Subcutaneous abdominal adipose tissue (tissue), 5 donors: ENCODE measurements around the gene AHDC1.

Experiments
- H3K27ac ChIP-seq: one replicate; pipeline ENCODE4 v1.7.0; 2013; ENCODE audit warnings: low read depth, mild to moderate bottlenecking, inconsistent platforms, low read length, moderate library complexity
- H3K27me3 ChIP-seq, 5 donors: one replicate each; pipeline ENCODE4 v1.7.0; 2013; ENCODE audit warnings: low read length in 5 of 5, inconsistent platforms in 1 of 5; ENCODE audit not compliant: control insufficient read depth in 5 of 5, insufficient read depth in 4 of 5
- H3K36me3 ChIP-seq, 5 donors: one replicate each; pipeline ENCODE4 v1.7.0; 2013; ENCODE audit warnings: low read length in 5 of 5; ENCODE audit not compliant: control insufficient read depth in 5 of 5, insufficient read depth in 5 of 5
- H3K4me1 ChIP-seq, 5 donors: one replicate each; pipeline ENCODE4 v1.7.0; 2013; ENCODE audit warnings: low read length in 5 of 5, mild to moderate bottlenecking in 3 of 5, moderate library complexity in 1 of 5; ENCODE audit not compliant: control insufficient read depth in 5 of 5, insufficient read depth in 5 of 5
- H3K4me3 ChIP-seq, 5 donors: one replicate each; pipeline ENCODE4 v1.7.0; 2013; ENCODE audit warnings: low read length in 5 of 5, low read depth in 1 of 5
- H3K9ac ChIP-seq, 5 donors: one replicate each; pipeline ENCODE4 v1.7.0; 2013; ENCODE audit warnings: low read length in 5 of 5, mild to moderate bottlenecking in 4 of 5, moderate library complexity in 3 of 5
- H3K9me3 ChIP-seq, 5 donors: one replicate each; pipeline ENCODE4 v1.7.0; 2013; ENCODE audit warnings: low read length in 5 of 5; ENCODE audit not compliant: control insufficient read depth in 5 of 5
- donor health status: healthy.
- donor health status: healthy.
- donor health status: healthy.
- donor health status: healthy.
- donor health status: healthy.

Gene AHDC1

GRCh38 chr1:27572019-27572678 lies 31.8 kb downstream of the AHDC1 start:
- no peak overlapping the region for H3K4me3 ChIP-seq
- peaks cover 13 to 94% (median 89%) of the 10 kb centered on the region in 5 donors for H3K4me1 ChIP-seq
- no peaks in the 10 kb centered on the region for H3K9me3 ChIP-seq
- no peaks in the 10 kb centered on the region for H3K27me3 ChIP-seq
- H3K27ac ChIP-seq = peak overlapping the region; percentile 46
- H3K9ac ChIP-seq = peak overlapping the region in 2 of 5 donors; percentile 2 to 31
- no peaks in the 10 kb centered on the region for H3K36me3 ChIP-seq

GRCh38 chr1:27571439-27572018 lies 32.4 kb downstream of the AHDC1 start:
- H3K4me3 ChIP-seq = no peak overlapping the region
- no peaks in the 10 kb centered on the region for H3K9me3 ChIP-seq
- H3K27ac ChIP-seq = peak overlapping the region; percentile 46
- peaks cover 16 to 94% (median 89%) of the 10 kb centered on the region in 5 donors for H3K4me1 ChIP-seq
- H3K9ac ChIP-seq = peak overlapping the region in 2 of 5 donors; percentile 2 to 57
- H3K36me3 ChIP-seq = no peaks in the 10 kb centered on the region
- H3K27me3 ChIP-seq = no peaks in the 10 kb centered on the region

GRCh38 chr1:27570784-27571183 lies 33.2 kb downstream of the AHDC1 start:
- Histone ChIP-seq H3K9ac (peak overlapping the region in 2 of 5 donors; percentile 10 to 57), H3K4me1 (peaks cover 16 to 93% (median 88%) of the 10 kb centered on the region in 5 donors), H3K4me3 (no peak overlapping the region), H3K27me3 (no peaks in the 10 kb centered on the region), H3K36me3 (no peaks in the 10 kb centered on the region), H3K9me3 (no peaks in the 10 kb centered on the region), H3K27ac (peak overlapping the region; percentile 46)

- Histone ChIP-seq H3K4me1 (peaks cover 19 to 97% (median 92%) of the 10 kb centered on the region in 5 donors), H3K9me3 (no peaks in the 10 kb centered on the region), H3K9ac (no peak overlapping the region), H3K27ac (peak overlapping the region; percentile 46), H3K27me3 (no peaks in the 10 kb centered on the region), H3K36me3 (no peaks in the 10 kb centered on the region), H3K4me3 (no peak overlapping the region)
These were observed 33.6 kb downstream of the AHDC1 start for GRCh38 chr1:27570356-27570755.

GRCh38 chr1:27569506-27570291 lies 34.2 kb downstream of the AHDC1 start:
- no peak overlapping the region for H3K4me3 ChIP-seq
- peak overlapping the region; percentile 46 for H3K27ac ChIP-seq
- H3K9ac ChIP-seq = peak overlapping the region in 1 of 5 donors; percentile 18
- no peaks in the 10 kb centered on the region for H3K36me3 ChIP-seq
- no peaks in the 10 kb centered on the region for H3K9me3 ChIP-seq
- H3K27me3 ChIP-seq = no peaks in the 10 kb centered on the region
- peaks cover 20 to 96% (median 93%) of the 10 kb centered on the region in 5 donors for H3K4me1 ChIP-seq

- peak overlapping the region; percentile 46 for H3K27ac ChIP-seq
- no peaks in the 10 kb centered on the region for H3K27me3 ChIP-seq
- no peaks in the 10 kb centered on the region for H3K36me3 ChIP-seq
- H3K9me3 ChIP-seq = no peaks in the 10 kb centered on the region
- H3K4me3 ChIP-seq = peak overlapping the region in 2 of 5 donors; percentile 49 to 52
- peak overlapping the region in 1 of 5 donors; percentile 18 for H3K9ac ChIP-seq
- H3K4me1 ChIP-seq = peaks cover 23 to 96% (median 93%) of the 10 kb centered on the region in 5 donors
These were observed 34.9 kb downstream of the AHDC1 start for GRCh38 chr1:27569088-27569460.

GRCh38 chr1:27568300-27569087 lies 35.5 kb downstream of the AHDC1 start:
- H3K9ac ChIP-seq = peak overlapping the region in 3 of 5 donors; percentile 38 to 60 (median 56)
- peaks cover 27 to 96% (median 93%) of the 10 kb centered on the region in 5 donors for H3K4me1 ChIP-seq
- peak overlapping the region; percentile 8 to 56 (median 49) for H3K4me3 ChIP-seq

GRCh38 chr1:27567971-27568299 lies 36.0 kb downstream of the AHDC1 start:
- peaks cover 29 to 96% (median 94%) of the 10 kb centered on the region in 5 donors for H3K4me1 ChIP-seq
- H3K36me3 ChIP-seq = no peaks in the 10 kb centered on the region
- peak overlapping the region; percentile 8 to 56 (median 49) for H3K4me3 ChIP-seq
- no peaks in the 10 kb centered on the region for H3K9me3 ChIP-seq
- peak overlapping the region in 3 of 5 donors; percentile 38 to 60 (median 56) for H3K9ac ChIP-seq
- no peaks in the 10 kb centered on the region for H3K27me3 ChIP-seq
- H3K27ac ChIP-seq = peak overlapping the region; percentile 30

More at GRCh38 chr1:27568300-27569087, 35.5 kb downstream of the AHDC1 start:
- Histone ChIP-seq H3K36me3 (no peaks in the 10 kb centered on the region), H3K27ac (peak overlapping the region; percentile 46), H3K9me3 (no peaks in the 10 kb centered on the region), H3K27me3 (no peaks in the 10 kb centered on the region)

GRCh38 chr1:27567146-27567526 lies 36.8 kb downstream of the AHDC1 start:
- no peak overlapping the region for H3K4me3 ChIP-seq
- H3K27ac ChIP-seq = no peak overlapping the region
- no peaks in the 10 kb centered on the region for H3K9me3 ChIP-seq
- H3K9ac ChIP-seq = peak overlapping the region in 2 of 5 donors; percentile 12 to 60
- no peaks in the 10 kb centered on the region for H3K27me3 ChIP-seq
- H3K4me1 ChIP-seq = peaks cover 32 to 96% (median 94%) of the 10 kb centered on the region in 5 donors
- no peaks in the 10 kb centered on the region for H3K36me3 ChIP-seq
